ENCODE measurements around the gene TTC22. TPM values are rescaled to one million over a fixed set of nuclear protein-coding genes. Genes with fewer than 3 reads are reported as not detected.

Gene TTC22
- total RNA-seq, 1 experiment from 2014 or later = 0.59 TPM

- H3K9ac ChIP-seq (ENCODE audit: extremely low read depth, insufficient read length, low read length) = no peak overlapping the region
- H4K8ac ChIP-seq (replicated peaks; ENCODE audit: insufficient read length, low read depth, low read length) = no peak overlapping the region
Observed at GRCh38 chr1:54745864-54746263, 55.3 kb downstream of the TTC22 start.

More at GRCh38 chr1:54745864-54746263, 55.3 kb downstream of the TTC22 start:
- H4K91ac ChIP-seq (ENCODE audit: insufficient read length, low read depth, low read length) = no peak overlapping the region
- no peak overlapping the region for H3K18ac ChIP-seq (ENCODE audit: insufficient read length, low read depth, low read length)
- H3K27me3 ChIP-seq (ENCODE audit: insufficient read depth, low read length) = no peaks in the 10 kb centered on the region
- no peaks in the 10 kb centered on the region for H3K23me2 ChIP-seq (ENCODE audit: insufficient read length, low read depth, low read length, poor library complexity, severe bottlenecking)
- TF ChIP-seq CTCF (conservative IDR thresholded peaks at IDR 0.05) = no peak
- H3K9me3 Mint-ChIP-seq = peaks cover 0 to 3% of the 10 kb centered on the region in 2 experiments; a peak in 2 of 5 replicates
- H3K23ac ChIP-seq (ENCODE audit: insufficient read length, low read depth, low read length) = no peak overlapping the region
- H2AFZ ChIP-seq (ENCODE audit: low read length) = no peak overlapping the region
- H3K4me1 Mint-ChIP-seq = peaks cover 0 to 6% of the 10 kb centered on the region in 2 experiments; a peak in 2 of 4 replicates
- no peak overlapping the region for H3K27ac ChIP-seq (ENCODE audit: insufficient read length, low read depth, low read length)
- H2BK12ac ChIP-seq (ENCODE audit: insufficient read length, low read depth, low read length) = no peak overlapping the region
- H3K56ac ChIP-seq (ENCODE audit: insufficient read length, low read depth, low read length) = no peak overlapping the region
- no peaks in the 10 kb centered on the region for H3K79me2 ChIP-seq (ENCODE audit: insufficient read depth, low read length)
- H2BK15ac ChIP-seq (ENCODE audit: low read depth, low read length) = no peak overlapping the region
- no peak overlapping the region for H2BK20ac ChIP-seq (ENCODE audit: low read depth, low read length, poor library complexity, severe bottlenecking)
- no peak overlapping the region for H2AK5ac ChIP-seq (ENCODE audit: insufficient read length, low read length)
- H3K4me2 ChIP-seq (ENCODE audit: insufficient read depth, insufficient read length, low read length) = no peak overlapping the region
- H3T11ph ChIP-seq (ENCODE audit: low read length) = no peak overlapping the region
- no CpG with 5 or more reads among the region's 4 CpGs for WGBS (ENCODE audit: extremely low coverage, insufficient read length, low lambda C conversion rate)
- no peak overlapping the region for H3K27ac Mint-ChIP-seq
- peaks cover 2% of the 10 kb centered on the region; the same call in 1 of the 2 replicates for H3K27me3 Mint-ChIP-seq (ENCODE audit: low read depth)
- no peaks in the 10 kb centered on the region for H3K9me3 ChIP-seq (ENCODE audit: control insufficient read depth, low read depth, low read length)
- no peak overlapping the region for H2BK120ac ChIP-seq (ENCODE audit: low read depth, low read length, poor library complexity, severe bottlenecking)
- H3K36me3 Mint-ChIP-seq (ENCODE audit: insufficient read depth in 1 of 3, low read depth in 3 of 3) = peaks cover 9 to 25% (median 14%) of the 10 kb centered on the region in 3 experiments; a peak in 6 of 7 replicates
- H4K20me1 ChIP-seq (ENCODE audit: control insufficient read depth, insufficient read depth, insufficient read length) = no peaks in the 10 kb centered on the region
- H3K4me3 Mint-ChIP-seq = no peak overlapping the region
- H2BK5ac ChIP-seq (ENCODE audit: insufficient read length, low read length) = no peak overlapping the region
- no peak overlapping the region for H3K4ac ChIP-seq (ENCODE audit: low read depth, low read length)
- no peak for DNase-seq
- H4K5ac ChIP-seq (ENCODE audit: insufficient read length, low read depth, low read length) = no peak overlapping the region
- H3K4me1 ChIP-seq (ENCODE audit: insufficient read depth, low read length) = no peaks in the 10 kb centered on the region
- H3K14ac ChIP-seq (ENCODE audit: insufficient read depth, low read length) = no peak overlapping the region
- H3K79me1 ChIP-seq (ENCODE audit: insufficient read depth, low read depth, low read length, poor library complexity, severe bottlenecking) = no peaks in the 10 kb centered on the region
